Suprapubic skin (tissue), 4 donors: ENCODE measurements around the gene SUGCT. TPM values are rescaled to one million over a fixed set of nuclear protein-coding genes. Genes with fewer than 3 reads are reported as not detected.

Experiments
- DNase-seq, 2 donors: peaks; one replicate each; pipeline ENCODE4 v3.0.0-alpha.2; 2019; ENCODE audit warnings: low spot score in 2 of 2
- H3K27ac ChIP-seq: fragments of 200-600 bp; sonication (generic); one replicate; pipeline ENCODE4 v1.5.1; 2019
- H3K27me3 ChIP-seq: fragments of 200-600 bp; sonication (generic); one replicate; pipeline ENCODE4 v1.5.1; 2019
- H3K36me3 ChIP-seq: fragments of 200-600 bp; sonication (generic); one replicate; pipeline ENCODE4 v1.5.1; 2019
- H3K4me1 ChIP-seq: fragments of 200-600 bp; sonication (generic); one replicate; pipeline ENCODE4 v1.5.1; 2019
- H3K4me3 ChIP-seq: fragments of 200-600 bp; sonication (generic); one replicate; pipeline ENCODE4 v1.5.1; 2019; ENCODE audit warnings: mild to moderate bottlenecking
- H3K9me3 ChIP-seq: fragments of 200-600 bp; sonication (generic); one replicate; pipeline ENCODE4 v1.5.1; 2019
- CTCF ChIP-seq, 2 donors: fragments of 200-600 bp in 1 of 2; fragments of 450-650 bp in 1 of 2; sonication (generic) in 1 of 2; IDR thresholded peaks; one replicate each; pipeline ENCODE4 v1.5.1; 2016 to 2019; ENCODE audit warnings: antibody characterized with exemption in 2 of 2, mild to moderate bottlenecking in 1 of 2, moderate library complexity in 1 of 2
- EP300 ChIP-seq: sonication (generic); formaldehyde crosslinking; IDR thresholded peaks from one replicate; pipeline ENCODE4 v1.6.1; 2017; ENCODE audit warnings: antibody characterized with exemption
- POLR2A ChIP-seq, 2 donors: fragments of 450-650 bp; IDR thresholded peaks; one replicate each; pipeline ENCODE4 v1.6.1; 2017; ENCODE audit warnings: antibody characterized with exemption in 2 of 2, mild to moderate bottlenecking in 2 of 2, moderate library complexity in 2 of 2
- POLR2AphosphoS5 ChIP-seq, 3 donors: sonication (generic); formaldehyde crosslinking; IDR thresholded peaks; one replicate each; pipeline ENCODE4 v1.6.1; 2017; ENCODE audit warnings: antibody characterized with exemption in 3 of 3
- WGBS: methylation state at CpG from one replicate; pipeline ENCODE4 v1.1.5; 2018; 5-methylcytosine and 5-hydroxymethylcytosine counted together
- total RNA-seq, 4 donors: library from RNA; depleted of rRNA; stranded (reverse); fragments of >200 nt; gene quantifications; one replicate each; pipeline ENCODE4 v1.1.0, GENCODE V29; 2016

The SUGCT gene
- total RNA-seq, 4 donors from 2014 or later = 0.73 to 2.2 (median 0.98) TPM; not detected in 1

- DNase-seq = no peak
- Histone ChIP-seq H3K36me3 (no peaks in the 10 kb centered on the region), H3K4me1 (no peaks in the 10 kb centered on the region), H3K27ac (no peak overlapping the region), H3K27me3 (no peaks in the 10 kb centered on the region), H3K4me3 (no peak overlapping the region), H3K9me3 (no peaks in the 10 kb centered on the region)
- WGBS = 69% methylated on average over 8 of the region's 8 CpGs
- no peak for TF ChIP-seq POLR2AphosphoS5 (IDR thresholded peaks at IDR 0.05)
- no peak for TF ChIP-seq EP300
- TF ChIP-seq CTCF (IDR thresholded peaks at IDR 0.05) = no peak
- no peak for TF ChIP-seq POLR2A (IDR thresholded peaks at IDR 0.05)
Observed at GRCh38 chr7:40551685-40552576, 417.1 kb downstream of the SUGCT start.

GRCh38 chr7:40560672-40561071, 425.9 kb downstream of the SUGCT start:
- H3K27me3 ChIP-seq = no peaks in the 10 kb centered on the region
- no peaks in the 10 kb centered on the region for H3K9me3 ChIP-seq
- H3K4me1 ChIP-seq = no peaks in the 10 kb centered on the region
- H3K4me3 ChIP-seq = no peak overlapping the region
- WGBS = 89% methylated on average over 1 of the region's 1 CpG
- DNase-seq = no peak
- H3K36me3 ChIP-seq = no peaks in the 10 kb centered on the region
- no peak overlapping the region for H3K27ac ChIP-seq
- TF ChIP-seq EP300 (no peak), CTCF (IDR thresholded peaks at IDR 0.05) (no peak), POLR2AphosphoS5 (IDR thresholded peaks at IDR 0.05) (no peak), POLR2A (IDR thresholded peaks at IDR 0.05) (no peak)

GRCh38 chr7:40566879-40567278, 432.1 kb downstream of the SUGCT start:
- Histone ChIP-seq H3K9me3 (no peaks in the 10 kb centered on the region), H3K4me1 (no peaks in the 10 kb centered on the region), H3K27me3 (no peaks in the 10 kb centered on the region), H3K27ac (no peak overlapping the region), H3K36me3 (no peaks in the 10 kb centered on the region), H3K4me3 (no peak overlapping the region)
- WGBS = 89% methylated on average over 5 of the region's 5 CpGs
- TF ChIP-seq POLR2AphosphoS5 (IDR thresholded peaks at IDR 0.05) (no peak), EP300 (no peak), POLR2A (IDR thresholded peaks at IDR 0.05) (no peak), CTCF (IDR thresholded peaks at IDR 0.05) (no peak)
- no peak for DNase-seq

GRCh38 chr7:40569326-40569725, 434.5 kb downstream of the SUGCT start:
- H3K36me3 ChIP-seq = no peaks in the 10 kb centered on the region
- no peak for DNase-seq
- TF ChIP-seq EP300 (no peak), POLR2AphosphoS5 (IDR thresholded peaks at IDR 0.05) (no peak), CTCF (IDR thresholded peaks at IDR 0.05) (no peak), POLR2A (IDR thresholded peaks at IDR 0.05) (no peak)
- H3K27me3 ChIP-seq = no peaks in the 10 kb centered on the region
- H3K4me1 ChIP-seq = no peaks in the 10 kb centered on the region
- H3K4me3 ChIP-seq = no peak overlapping the region
- no peaks in the 10 kb centered on the region for H3K9me3 ChIP-seq
- 83% methylated on average over 3 of the region's 3 CpGs for WGBS
- no peak overlapping the region for H3K27ac ChIP-seq

GRCh38 chr7:40570223-40570622, 435.4 kb downstream of the SUGCT start:
- Histone ChIP-seq H3K4me1 (no peaks in the 10 kb centered on the region), H3K27ac (no peak overlapping the region), H3K4me3 (no peak overlapping the region), H3K36me3 (no peaks in the 10 kb centered on the region), H3K27me3 (no peaks in the 10 kb centered on the region), H3K9me3 (no peaks in the 10 kb centered on the region)
- 31% methylated on average over 1 of the region's 1 CpG for WGBS
- no peak for DNase-seq
- TF ChIP-seq EP300 (no peak), POLR2AphosphoS5 (IDR thresholded peaks at IDR 0.05) (no peak), POLR2A (IDR thresholded peaks at IDR 0.05) (no peak), CTCF (IDR thresholded peaks at IDR 0.05) (no peak)
